NCI-H446 treated with DMSO at 0.1 percent for 48 hours (cell line): Measurements from ENCODE around the gene VASH2.

Source experiments
- DNase-seq: peaks from one replicate; lab custom pipeline; 2025; lab: John Stamatoyannopoulos, UW

The VASH2 gene

DNA sequence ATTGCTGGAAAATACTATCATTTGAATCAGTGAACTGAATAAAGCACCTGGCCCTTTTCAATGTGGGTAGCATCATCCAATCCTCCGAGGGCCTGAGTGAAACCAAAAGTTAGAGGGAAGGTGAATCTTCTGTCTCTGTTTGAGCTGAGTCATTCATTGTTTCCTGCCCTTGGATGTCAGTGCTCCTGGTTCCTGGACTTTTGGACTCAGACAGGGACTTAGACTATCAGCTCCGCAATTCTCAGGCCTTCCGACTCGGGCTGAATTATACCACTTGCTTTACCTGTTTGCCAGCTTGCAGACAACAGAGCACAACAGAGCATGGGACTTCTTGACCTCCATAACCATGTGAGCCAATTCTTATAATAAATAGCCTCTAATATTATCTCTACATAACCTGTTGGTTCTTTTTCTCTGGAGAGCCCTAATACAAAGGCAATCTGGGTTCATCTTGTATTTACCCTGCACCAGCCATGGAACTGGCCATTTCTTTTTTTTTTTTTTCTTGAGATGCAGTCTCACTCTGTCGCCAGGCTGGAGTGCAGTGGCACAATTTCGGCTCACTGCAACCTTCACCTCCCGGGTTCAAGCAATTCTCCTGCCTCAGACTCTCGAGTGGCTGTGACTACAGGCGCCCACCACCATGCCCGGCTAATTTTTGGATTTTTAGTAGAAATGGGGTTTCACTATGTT, 19.2 kb upstream of the VASH2 start:
- no peak for DNase-seq

GRCh38 chr1:212933815-212934471, 16.4 kb upstream of the VASH2 start:
- no peak for DNase-seq

DNA sequence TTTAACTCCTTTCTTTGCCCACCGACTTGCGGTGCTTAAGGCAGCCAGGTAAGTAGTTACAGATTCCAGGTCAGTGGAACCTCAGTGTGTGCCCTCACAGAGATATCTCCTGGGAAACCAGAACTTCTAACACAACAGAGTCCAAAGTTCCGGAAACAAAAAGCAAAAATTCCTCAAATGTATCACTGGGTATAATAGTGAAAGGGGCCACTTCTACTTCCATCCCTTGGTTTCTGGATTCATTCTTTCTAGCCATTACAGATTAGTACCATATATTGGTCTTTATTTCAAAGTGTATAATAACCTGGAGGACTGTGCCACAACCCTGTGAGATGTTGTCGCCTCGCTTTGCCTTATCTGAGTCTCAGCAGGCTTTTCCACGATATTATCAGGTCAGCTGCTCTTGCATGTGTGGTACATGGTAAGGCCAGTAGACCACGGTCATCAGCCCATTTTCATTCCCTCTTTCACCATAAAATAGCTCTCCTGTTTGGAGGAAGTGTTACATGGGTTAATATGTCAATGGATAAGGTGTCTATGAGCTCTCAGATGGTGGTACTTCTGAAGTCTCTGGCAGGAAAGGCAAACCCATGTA, 14.9 kb upstream of the VASH2 start:
- DNase-seq = no peak

DNA sequence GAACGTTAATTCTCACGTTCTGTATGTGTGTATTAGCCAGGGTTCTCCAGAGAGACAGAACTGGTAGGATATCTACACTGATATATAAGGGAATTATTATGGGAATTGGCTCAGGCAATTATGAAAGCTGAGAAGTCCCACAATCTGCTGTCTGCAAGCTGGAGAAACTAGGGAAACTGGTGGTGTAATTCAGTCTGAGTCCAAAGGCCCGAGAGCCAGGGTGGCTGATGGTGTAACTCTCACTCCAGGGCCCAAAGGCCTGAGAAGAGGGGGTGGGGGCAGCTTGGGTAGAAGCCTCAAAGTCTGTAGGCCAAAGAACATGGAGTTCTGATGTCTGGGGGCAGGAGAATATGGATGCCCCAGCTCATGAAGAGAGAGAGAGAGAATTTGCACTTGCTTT, 13.3 kb upstream of the VASH2 start:
- no peak for DNase-seq

- no peak for DNase-seq
These were observed 11.5 kb upstream of the VASH2 start for GRCh38 chr1:212938846-212939245.

- DNase-seq = no peak
These were observed 8.9 kb upstream of the VASH2 start for GRCh38 chr1:212941452-212941851.

- no peak for DNase-seq
These were observed 7.5 kb upstream of the VASH2 start for GRCh38 chr1:212942679-212943392.

- DNase-seq = no peak
These were observed 7.0 kb upstream of the VASH2 start for GRCh38 chr1:212943393-212943710.

- no peak for DNase-seq
These were observed 6.0 kb upstream of the VASH2 start for GRCh38 chr1:212944229-212944901.

GRCh38 chr1:212945056-212945455, 5.3 kb upstream of the VASH2 start:
- no peak for DNase-seq

GRCh38 chr1:212945463-212946160, 4.7 kb upstream of the VASH2 start:
- no peak for DNase-seq

DNA sequence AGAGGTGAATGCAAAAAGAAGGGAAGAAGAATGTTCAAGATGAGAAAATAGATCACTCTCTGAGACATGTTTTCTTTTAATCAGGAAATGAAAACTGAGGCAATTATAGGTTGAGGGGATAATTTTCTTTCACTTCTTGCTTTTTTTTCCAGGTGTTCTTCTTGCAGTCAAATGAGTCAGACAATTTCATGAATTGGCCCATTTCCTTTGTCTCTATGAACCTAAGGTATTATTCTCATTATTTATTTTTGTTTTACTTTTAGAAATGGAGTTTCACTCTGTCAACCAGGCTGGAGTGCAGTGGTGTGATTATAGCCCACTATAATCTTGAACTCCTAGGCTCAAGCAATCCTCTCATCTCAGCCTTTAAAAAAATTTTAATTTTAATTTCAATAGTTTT, 3.5 kb upstream of the VASH2 start:
- DNase-seq = no peak

DNA sequence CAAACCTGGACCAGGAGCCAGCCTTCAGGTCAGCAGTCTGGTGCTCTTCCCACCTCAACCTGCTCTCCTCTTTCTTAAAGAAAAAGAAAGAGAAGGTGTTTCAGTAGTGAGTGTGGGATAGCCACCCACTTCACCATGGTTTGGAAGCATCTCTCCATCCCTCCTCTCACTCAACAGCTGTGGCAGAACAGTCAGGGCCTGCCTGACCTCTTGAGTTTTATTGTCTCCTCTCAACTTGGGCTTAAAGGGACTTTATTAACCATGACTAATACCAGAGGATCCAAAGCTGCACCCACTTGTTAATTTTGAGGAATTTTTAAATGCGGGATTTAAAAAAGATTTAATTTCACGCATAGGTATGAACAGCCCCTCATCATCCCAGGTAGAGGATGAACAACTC, 570 bp upstream of the VASH2 start:
- no peak for DNase-seq

DNA sequence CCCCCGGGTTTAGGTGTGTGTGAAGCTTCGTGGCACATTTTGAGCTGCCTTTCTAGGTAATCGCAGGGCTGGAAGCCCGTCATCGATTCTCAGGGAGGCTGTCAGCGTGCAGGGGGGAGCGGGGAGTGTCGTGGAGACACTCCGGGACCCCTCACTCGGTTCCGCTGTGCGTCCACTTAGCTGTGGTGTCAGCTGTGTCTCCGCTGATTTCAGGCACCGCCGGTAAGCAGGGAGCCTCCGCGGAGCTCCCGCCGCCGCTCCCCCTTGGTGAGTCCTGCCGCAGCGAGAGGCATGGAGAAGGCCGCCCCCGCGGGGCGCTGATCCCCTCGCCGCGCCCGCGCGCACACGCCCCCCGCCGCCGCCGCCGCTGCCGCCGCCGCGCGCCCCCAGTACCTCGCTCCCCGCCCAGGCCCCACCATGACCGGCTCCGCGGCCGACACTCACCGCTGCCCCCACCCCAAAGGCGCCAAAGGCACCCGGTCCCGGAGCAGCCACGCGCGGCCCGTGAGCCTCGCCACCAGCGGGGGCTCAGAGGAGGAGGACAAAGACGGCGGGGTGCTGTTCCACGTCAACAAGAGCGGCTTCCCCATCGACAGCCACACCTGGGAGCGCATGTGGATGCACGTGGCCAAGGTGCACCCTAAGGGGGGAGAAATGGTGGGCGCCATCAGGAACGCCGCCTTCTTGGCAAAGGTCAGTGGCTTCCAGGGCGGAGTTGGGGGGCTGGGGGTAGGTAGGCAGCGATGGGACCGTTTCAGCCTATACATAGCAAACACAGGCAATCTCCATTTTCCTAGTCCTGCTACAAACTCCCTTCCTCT, 995 bp downstream of the VASH2 start:
- DNase-seq = no peak

DNA sequence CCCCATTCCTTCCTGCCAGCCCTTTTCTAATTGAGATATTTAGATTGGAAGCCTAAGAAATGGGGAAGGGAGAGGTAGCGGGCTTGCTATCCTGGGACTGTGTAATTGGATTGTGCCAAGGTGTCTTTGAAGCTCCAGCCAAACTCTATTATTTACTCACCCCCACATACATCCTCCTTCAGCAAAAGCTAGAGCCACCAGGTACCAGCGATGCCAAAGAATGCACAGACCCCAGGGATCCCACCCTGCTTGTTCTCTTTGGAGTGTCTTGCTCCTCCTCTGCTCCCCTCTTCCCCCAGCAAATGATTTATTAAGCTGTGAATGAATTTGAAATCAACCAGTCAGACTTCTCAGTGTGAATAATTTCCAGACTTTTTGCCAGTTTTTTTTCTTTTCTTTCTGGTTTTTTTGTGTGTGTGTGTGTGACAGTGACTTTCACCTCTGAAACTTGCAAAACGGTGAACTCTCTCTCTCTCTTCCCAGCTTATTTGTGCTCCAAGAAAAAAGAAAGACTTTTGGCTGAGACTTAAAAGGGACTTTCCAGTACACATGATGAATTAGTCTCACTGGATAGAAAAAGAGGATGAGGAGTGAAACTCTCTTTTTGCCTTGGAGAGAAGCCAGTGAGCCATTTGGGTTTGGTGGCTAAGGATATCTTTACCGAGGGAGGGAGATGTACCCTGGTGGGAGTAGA, 1.8 kb downstream of the VASH2 start:
- no peak for DNase-seq

DNA sequence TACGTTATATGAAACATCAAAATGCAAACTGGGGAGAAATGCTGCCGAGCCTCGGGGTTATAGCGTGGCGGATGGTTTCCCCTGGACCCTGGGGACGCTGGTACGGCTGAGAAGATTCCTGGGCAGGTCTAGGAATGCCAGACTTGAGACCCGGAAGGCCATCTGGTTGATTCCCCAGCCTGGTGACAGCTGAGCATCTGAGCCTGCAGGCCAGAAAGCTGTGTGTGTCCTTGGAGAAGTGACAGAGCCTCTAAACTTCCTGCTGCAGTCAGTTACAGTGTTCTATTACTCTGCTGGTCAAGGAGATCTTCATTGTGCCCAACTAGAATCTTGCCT, 2.3 kb downstream of the VASH2 start:
- DNase-seq = no peak

GRCh38 chr1:212953321-212953720, 3.0 kb downstream of the VASH2 start:
- DNase-seq = no peak

- no peak for DNase-seq
These were observed 4.2 kb downstream of the VASH2 start for GRCh38 chr1:212954514-212954913.

- no peak for DNase-seq
These were observed 4.8 kb downstream of the VASH2 start for GRCh38 chr1:212955098-212955497.

DNA sequence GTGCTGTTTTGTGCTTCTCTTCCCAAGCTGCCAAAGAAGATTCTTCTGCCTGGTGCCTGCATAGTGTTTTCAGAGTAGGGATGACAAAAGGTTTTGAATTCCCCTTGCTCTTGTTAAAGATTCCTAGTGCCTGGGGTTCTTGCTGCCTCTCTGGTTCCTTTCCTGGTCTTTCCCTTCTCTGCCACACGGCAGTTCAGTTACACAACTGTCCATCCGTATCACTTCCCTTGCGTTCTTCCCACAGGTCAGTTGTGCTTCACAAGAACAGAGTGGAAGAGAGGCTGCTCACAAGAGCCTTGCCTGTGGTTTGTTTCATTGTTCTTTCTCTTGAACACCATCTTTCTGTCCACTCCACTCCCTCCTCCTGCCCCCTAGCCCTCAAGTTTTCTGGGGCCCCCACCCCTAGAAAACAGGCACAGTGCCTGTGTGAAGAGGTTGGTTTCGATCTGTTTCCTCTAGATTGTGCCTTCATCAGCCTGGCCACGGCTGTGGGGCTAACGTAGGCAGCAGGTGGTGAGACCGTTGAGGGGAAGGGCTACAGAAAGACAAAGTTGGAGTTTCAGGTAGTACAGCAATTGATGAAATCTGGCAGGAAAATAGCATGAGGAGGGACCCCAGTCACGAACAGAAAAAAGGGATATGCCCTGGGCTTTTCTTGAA, 5.8 kb downstream of the VASH2 start:
- DNase-seq = no peak
